ENCODE data around the gene APOL5.
"Not testable (repeated sequence)": the region's sequence is repeated elsewhere in the genome, so short reads cannot be mapped to it uniquely, and the experiment has no call there.

Gene APOL5

GRCh38 chr22:35712672-35713071 is 5.0 kb upstream of the APOL5 start:
- no peak for DNase-seq

- no peak for DNase-seq
Measured at GRCh38 chr22:35719212-35719875, 1.7 kb downstream of the APOL5 start.

GRCh38 chr22:35721960-35722359 is 4.3 kb downstream of the APOL5 start:
- no peak for DNase-seq

DNA sequence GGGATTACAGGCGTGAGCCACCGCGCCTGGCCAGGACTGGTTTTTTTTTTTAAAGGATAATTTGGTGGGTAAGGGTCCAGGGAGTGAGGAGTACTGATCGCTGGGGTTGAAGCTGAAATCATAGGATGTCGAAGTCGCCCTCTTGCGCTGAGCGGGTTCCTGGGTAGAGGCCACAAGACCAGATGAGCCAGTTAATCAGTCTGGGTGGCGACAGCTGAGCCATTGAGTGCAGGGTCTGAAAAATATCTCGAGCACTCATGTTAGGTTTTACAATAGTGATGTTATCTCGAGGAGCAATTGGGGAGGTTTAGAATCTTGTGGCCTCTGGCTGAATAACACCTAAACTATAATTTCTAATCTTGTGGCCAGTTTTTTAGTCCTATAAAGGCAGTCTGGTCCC is 7.8 kb downstream of the APOL5 start:
- DNase-seq = no peak

- DNase-seq = no peak
Measured at GRCh38 chr22:35726398-35726797, 8.7 kb downstream of the APOL5 start.

DNA sequence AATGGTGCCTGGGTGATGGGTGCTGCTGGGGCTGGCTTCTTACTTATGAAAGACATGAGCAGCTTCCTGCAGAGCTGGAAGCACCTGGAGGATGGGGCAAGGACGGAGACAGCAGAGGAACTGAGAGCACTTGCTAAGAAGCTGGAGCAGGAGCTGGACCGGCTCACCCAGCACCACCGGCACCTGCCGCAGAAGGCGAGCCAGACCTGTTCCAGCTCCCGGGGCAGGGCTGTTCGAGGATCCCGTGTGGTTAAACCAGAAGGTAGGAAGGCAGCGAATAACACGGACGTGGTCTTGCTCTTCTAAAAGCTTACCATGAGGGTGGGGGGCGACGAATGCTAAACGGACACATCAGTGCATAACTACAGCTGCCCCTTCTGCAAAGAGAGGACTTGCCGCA is 9.3 kb downstream of the APOL5 start:
- no peak for DNase-seq

- no peak for DNase-seq
Measured at GRCh38 chr22:35727436-35727835, 9.8 kb downstream of the APOL5 start.

GRCh38 chr22:35728639-35729308 is 11.1 kb downstream of the APOL5 start:
- DNase-seq = peak; percentile 34

DNA sequence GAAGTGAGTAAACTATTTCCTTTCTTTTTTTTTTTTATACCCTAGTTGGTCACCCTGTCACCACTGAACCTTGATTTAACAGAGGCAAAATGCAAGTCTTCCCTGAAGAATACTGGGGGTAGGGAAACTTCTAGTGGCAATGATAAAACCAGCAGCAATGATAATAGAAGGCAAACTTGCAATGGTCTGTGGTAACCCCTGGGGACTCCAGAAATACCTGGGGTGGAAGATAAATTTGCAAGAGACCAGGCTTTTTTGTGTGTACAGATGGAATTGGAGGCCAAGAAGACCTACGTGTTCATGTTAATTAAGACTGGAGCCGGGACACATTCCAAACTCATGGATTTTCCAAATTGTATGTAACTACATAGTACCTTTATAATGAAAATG is 11.6 kb downstream of the APOL5 start:
- no peak for DNase-seq

- no peak for DNase-seq
Measured at GRCh38 chr22:35731321-35731720, 13.6 kb downstream of the APOL5 start.

DNA sequence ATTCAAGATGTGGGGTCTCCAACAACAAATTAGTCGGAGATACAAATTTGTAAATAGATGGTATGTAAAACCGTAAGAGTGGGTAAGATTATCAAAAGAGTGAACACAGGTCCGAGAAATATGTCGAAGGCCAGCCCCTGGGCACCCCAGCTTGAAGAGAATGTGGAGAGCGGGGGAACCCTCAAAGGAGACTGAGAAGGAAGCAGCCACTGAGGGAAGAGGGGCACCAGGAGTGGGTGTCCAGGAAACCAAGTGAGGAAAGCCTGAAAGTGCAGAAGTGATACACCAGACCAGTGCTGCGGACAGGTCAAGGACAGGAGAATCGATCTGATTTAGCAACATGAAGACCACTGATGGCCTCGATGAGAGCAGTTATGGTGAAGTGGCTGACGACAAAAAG is 14.4 kb downstream of the APOL5 start:
- DNase-seq = no peak

GRCh38 chr22:35733036-35733435 is 15.4 kb downstream of the APOL5 start:
- DNase-seq = no peak

- no peak for DNase-seq
Measured at GRCh38 chr22:35733791-35734516, 16.3 kb downstream of the APOL5 start.

DNA sequence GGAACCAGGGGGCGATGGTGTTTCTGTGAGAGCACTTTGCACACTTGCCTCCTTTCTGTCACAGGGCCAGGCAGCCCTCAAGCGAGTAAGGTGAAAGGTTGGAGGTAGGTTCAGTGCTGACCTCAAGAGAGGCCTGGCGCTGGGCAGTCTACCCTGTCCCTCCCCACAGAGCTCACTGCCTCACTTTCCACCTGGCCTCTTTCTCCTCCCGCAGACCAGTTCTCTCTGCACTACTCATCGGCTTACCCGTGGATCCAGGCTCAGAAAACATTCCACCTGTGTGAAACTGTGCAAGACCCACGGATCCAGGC is 16.8 kb downstream of the APOL5 start:
- no peak for DNase-seq

- DNase-seq = no peak
Measured at GRCh38 chr22:35735542-35735941, 17.9 kb downstream of the APOL5 start.

- DNase-seq = no peak
Measured at GRCh38 chr22:35736166-35736565, 18.5 kb downstream of the APOL5 start.

DNA sequence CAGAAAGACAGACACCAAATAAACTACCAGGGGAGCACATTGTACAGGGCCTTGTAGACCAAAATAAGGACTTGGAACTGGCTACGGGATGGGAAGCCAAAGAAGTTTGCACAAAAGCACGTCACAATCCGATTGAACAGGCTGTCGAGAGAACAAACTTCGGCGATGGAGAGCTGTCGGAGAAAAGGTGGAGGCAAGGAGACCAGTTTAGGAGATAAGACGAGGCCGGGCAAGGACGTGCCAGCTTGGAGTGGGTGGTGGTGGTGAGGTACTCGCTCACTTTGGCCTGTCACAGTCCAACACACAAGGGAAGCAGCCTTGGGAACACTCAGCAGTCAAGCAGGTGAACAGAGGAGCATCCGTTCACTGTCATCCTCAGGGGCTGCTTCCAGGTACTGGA is 19.0 kb downstream of the APOL5 start:
- DNase-seq = no peak

DNA sequence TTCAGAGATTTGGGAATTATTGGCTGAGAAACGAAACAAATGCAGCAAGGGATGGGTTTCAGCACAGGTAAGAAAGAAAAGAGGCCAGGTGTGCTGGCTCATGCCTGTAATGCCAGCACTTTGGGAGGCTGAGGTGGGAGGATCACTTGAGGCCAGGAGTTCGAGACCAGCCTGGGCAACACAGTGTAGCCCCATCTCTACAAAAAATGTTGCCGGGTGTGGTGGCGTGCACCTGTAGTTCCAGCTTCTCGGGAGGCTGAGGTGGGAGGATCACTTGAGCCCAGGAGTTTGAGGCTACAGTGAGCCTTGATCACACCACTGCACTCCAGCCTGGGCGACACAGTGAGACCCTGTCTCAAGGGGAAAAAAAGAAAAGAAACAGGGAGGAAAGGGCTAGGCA is 20.2 kb downstream of the APOL5 start:
- not testable (repeated sequence) for DNase-seq

- DNase-seq = no peak
Measured at GRCh38 chr22:35739076-35739930, 21.6 kb downstream of the APOL5 start.

DNA sequence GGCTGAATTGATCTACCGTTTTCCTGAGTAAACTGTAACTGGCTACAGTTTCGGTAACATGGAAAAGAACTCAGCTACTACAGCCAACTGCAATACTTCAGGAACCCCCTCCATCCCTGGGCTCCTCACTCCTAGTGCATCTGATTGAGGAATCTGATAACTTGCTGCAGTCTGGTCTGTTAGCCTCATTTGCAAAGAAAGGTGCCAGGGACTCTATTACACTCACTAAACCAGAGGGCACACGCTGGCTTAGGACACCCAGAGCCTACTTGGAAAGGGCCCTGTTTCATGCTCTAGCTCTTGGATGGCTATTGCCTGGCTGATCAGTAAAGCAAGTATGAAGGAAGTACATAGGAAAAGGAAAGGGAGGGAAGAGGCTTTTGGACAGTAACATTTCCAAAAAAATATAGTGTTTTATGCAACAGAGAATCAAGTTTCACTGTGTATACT is 22.3 kb downstream of the APOL5 start:
- no peak for DNase-seq

- no peak for DNase-seq
Measured at GRCh38 chr22:35740616-35741015, 22.9 kb downstream of the APOL5 start.

DNA sequence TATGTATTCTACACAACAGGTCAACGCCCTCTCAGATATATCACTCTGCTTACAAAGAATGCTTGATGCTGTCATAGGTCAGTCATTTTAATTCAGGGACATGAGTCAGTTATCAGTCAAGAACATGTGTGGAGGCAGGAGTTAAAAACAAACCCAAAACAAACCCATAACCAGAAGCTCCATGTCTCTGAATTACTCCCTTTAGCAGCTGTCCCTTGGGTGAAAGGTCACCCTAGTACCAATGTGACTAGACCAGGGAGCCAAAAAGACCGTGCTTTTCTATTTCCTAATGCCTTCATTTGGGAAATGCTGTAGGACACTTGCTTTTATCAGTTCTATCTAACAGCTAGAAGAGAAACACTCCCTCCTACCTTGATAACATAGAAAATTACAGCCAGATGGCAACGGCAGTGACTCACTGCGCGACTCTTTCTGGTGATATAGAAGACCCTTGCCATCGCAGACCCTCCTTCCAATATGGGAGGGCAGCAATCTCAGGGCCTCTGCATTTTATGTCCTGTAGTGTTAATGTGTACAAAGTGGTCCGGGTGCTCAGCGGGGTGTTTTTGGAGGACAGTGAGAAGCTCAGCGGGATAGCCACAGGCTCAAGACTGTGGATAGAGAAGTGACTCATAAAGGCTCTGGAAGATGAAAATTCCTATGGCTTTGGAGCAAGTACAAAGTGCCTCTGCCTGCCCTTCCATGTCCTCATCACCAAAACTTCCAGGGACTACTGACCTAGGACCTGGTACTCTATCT is 24.8 kb downstream of the APOL5 start:
- no peak for DNase-seq
